NT2/D1 (cell line): ENCODE data around the gene KLF7.

Source experiments
- SUZ12 ChIP-seq: IDR thresholded peaks from 2 replicates; pipeline ENCODE4 v1.6.1; 2011; ENCODE audit not compliant: insufficient read length, insufficient read depth; ENCODE audit errors: extremely low read depth
- ZNF274 ChIP-seq: IDR thresholded peaks from 2 replicates; pipeline ENCODE4 v1.6.1; 2011; ENCODE audit warnings: mild to moderate bottlenecking, low read depth, low read length

DNA sequence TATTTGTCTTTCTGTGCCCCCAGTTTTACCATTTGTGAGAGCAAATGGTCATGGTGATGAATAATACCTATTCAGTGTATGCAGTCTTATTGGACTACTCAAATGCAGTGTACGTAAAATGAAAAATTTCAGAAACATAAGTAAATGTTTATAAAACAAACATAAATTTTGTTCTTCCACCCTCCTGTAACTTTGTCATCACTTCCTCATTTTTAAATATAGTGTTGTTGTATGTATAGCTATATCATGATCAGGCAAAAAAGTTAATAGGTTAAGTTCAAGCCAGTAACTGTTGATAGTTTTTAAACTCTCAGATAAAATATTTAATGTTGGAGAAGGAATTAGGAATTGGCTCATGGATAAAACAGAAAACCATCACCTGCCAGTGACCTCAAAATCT, 93.2 kb downstream of the KLF7 start:
- TF ChIP-seq ZNF274 (no peak), SUZ12 (no peak)
